GM18951 (cell line): ENCODE measurements around the gene RANBP1.

ENCODE experiments used
- POLR2A ChIP-seq: IDR thresholded peaks from 4 replicates; pipeline ENCODE4 v1.6.1; 2011; ENCODE audit warnings: mild to moderate bottlenecking; ENCODE audit not compliant: insufficient read length, insufficient read depth; ENCODE audit errors: extremely low read depth
- in situ Hi-C: fragments of 300-500 bp; cut with MboI; formaldehyde crosslinking; loops from one replicate; pipeline ENCODE4 v1.12.0; 2022; ENCODE audit warnings: low sequenced_read_pairs, mixed read lengths, inconsistent platforms; ENCODE audit not compliant: unreplicated experiment

RANBP1 gene

DNA sequence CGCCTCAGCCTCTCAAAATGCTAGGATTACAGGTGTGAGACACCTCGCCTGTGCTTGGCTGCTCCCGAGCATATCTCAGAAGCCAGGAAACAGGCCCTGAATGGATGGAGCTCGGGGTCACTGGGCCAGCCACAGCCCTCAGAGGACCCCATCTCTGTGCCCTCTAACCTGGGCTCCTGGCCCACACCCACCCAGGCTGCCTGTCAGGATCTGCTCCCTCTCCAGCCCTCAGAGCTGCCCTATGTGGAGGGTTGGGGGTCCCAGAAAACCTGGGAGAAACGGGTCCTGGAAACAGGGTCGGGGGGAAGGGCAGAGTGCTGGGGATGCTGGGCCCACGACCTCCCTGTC lies 40.1 kb downstream of the RANBP1 start:
- in situ Hi-C loops = loop anchor here (10.0 kb wide), 1 partner anchor 139 kb away; no protein-coding TSS in a partner anchor
- no peak for TF ChIP-seq POLR2A

DNA sequence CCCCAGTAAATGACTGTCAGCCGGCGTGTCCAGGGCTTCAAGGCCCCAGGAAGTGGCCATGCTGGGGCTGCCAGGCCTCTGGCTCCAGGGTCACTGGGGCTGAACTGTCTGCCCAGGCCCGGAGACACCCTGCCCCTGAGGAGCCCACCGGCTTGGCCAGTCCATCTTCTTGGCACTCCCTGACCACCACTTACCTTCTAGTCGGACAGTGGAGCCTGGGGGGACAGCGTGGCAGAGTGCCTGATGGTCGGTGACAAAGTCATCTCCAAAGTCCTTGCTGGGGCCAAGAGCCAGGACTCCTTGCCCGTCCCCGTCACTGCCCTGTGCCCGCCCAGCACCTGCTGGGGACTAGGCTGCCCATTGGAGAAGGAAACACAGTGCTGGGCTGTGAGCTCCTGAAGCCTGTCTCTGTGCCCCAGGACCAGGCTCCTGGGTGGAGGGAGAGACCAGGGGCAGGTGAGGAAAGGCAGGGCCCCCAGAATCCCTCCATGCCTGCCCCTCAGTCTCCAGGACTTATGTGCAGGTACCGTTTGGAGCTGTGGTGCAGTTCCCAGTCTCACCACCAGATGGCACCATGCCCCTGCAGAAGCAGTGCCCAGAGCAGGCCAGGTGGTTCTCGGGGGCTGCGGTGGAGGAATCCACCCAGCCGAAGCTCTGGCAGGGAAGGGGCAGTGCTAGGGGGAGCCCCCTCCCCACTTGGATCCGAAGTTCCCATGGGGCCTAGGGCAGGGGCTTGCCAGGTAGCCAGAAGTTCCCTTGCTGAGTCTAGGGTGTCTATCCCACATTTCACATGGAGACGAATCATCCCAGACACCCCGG lies 40.9 kb downstream of the RANBP1 start:
- in situ Hi-C loops = loop anchor here (10.0 kb wide), 1 partner anchor 138 kb away; no protein-coding TSS in a partner anchor

GRCh38 chr22:20157430-20158183 lies 41.7 kb downstream of the RANBP1 start:
- TF ChIP-seq POLR2A = no peak
- in situ Hi-C loops = loop anchor here (10.0 kb wide), 1 partner anchor 137 kb away; no protein-coding TSS in a partner anchor

More for the DNA sequence above, 40.9 kb downstream of the RANBP1 start:
- no peak for TF ChIP-seq POLR2A

DNA sequence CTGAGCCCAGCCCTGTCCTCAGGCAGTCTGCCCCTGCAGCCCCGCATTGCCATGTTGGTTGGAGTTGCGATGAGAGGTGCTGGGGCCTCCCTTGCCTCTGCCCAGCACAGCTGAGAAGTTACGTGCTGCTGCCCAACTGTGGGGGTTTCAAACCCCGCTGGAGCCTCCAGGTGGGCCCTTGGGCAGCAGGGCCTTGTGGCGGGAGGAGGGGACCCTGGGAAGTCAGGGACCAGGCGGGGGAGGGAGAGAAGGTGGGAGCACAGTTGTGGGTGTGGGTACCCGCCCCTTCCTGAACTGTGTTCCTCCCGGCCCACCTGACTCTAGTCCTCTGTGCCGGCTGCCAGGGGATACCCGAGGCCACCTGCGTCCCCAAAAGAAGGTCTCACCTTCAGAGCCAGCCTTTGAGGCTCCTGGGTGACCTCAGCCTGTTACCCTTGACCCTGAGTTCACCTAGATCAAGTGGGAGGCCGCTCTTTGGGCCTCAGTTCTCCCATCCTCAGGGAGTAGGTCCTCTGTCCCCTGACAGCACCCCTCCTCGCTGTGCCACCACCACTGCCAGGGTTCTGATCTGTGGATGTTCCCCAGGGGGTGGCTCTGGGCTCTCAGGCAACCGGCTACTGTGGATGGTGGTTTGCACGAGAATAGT lies 42.6 kb downstream of the RANBP1 start:
- no peak for TF ChIP-seq POLR2A
- in situ Hi-C loops = loop anchor here (10.0 kb wide), 1 partner anchor 136 kb away; no protein-coding TSS in a partner anchor

DNA sequence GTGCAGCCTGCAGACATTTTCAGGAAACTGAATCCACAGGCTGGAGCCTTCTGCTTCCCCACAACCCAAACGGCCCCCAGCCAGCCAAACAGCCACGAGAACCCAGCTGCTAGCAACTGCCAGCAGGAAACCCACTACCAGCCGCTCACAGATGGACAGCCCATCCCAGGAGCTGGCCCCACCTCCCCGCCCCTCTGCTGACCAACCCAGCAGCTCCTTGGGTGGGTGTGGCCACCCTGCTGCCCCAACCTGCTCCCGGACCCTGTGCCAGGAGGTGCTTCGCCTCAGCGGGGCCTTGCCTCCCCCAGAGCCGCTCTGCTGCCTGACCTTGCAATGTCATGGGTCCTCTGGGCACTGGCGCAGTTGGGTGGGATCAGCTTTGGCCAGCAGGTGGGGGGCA lies 43.2 kb downstream of the RANBP1 start:
- in situ Hi-C loops = loop anchor here (10.0 kb wide), 1 partner anchor 136 kb away; no protein-coding TSS in a partner anchor
- no peak for TF ChIP-seq POLR2A

GRCh38 chr22:20159531-20159930 lies 43.6 kb downstream of the RANBP1 start:
- in situ Hi-C loops = loop anchor here (10.0 kb wide), 1 partner anchor 135 kb away; no protein-coding TSS in a partner anchor

DNA sequence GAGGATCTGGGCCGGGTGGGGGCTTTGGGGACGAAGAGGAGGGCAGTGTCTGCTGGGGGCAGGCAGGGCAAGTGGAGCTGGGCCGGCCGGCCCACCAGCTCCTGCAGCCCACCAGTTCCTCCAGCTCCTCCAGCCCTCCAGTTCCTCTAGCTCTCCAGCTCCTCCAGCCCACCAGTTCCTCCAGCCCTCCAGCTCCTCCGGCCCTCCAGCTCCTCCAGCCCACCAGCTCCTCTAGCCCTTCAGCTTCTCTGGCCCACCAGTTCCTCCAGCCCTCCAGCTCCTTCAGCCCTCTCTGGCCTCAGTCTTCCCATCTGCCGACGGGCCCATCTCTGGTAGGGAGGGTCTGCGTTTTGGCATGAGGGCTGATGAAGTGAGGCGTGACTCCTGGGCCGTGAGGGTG lies 44.1 kb downstream of the RANBP1 start:
- in situ Hi-C loops = no loop called here
- no peak for TF ChIP-seq POLR2A

DNA sequence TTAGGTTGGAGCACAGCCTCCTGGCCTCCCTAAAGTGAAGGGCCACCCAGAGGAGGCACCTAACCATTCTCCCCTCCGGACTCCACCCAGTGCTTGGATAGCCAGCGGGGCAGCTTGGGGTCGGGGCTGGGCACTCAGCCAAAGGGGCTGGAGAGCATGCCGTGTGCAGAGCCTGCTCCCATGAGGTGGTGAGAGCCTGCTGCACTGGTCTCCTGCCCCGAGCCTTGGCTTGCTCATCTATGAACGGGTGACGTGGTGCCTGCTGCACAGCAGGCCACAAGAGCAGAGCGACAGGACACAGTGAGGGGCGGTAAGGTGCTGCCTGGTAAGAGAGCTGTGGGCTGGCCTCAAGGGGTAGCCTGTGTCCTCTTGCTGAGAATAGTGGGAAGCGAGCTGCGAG lies 49.0 kb downstream of the RANBP1 start:
- TF ChIP-seq POLR2A = no peak
- in situ Hi-C loops = no loop called here

DNA sequence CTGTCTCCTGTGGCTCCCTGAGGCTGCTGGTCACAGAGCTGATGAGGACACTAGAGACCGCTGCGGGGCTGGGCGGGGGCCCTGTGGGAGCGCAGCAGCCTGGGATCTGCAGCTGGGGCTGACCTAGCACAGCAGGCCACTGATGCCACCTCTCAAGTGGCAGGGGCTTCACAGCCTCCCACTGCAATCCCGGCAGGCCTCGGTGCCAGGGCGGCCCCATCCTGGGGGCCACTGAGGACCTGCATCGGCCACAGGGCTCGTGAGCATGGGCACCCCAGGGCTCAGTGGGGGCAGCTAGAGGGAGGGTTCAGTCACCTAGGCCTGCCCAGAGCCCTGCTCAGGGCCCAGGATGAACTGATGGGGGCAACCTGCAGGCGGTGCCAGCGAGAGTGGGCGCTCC lies 49.5 kb downstream of the RANBP1 start:
- TF ChIP-seq POLR2A = no peak
- in situ Hi-C loops = no loop called here

DNA sequence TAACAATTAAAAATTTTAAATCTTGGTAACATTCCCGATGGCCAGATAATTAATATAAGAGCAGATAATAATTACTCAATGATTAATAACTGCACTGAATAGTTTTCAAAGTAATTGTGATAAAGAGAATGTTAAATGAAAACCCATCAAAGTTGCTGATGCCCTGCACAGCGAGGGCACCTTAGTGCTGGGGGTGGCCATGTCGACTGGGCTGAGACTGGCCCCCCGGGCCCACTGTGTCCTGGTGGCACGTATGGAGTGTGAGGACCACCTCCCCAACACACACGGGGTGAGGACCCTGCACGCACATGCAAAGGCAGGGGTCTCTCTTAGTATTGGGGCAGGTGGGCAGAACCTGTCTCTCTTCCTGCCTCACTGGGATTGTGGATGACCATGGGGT lies 50.0 kb downstream of the RANBP1 start:
- no peak for TF ChIP-seq POLR2A
- in situ Hi-C loops = no loop called here

- TF ChIP-seq POLR2A = no peak
- in situ Hi-C loops = no loop called here
These were observed 50.8 kb downstream of the RANBP1 start for GRCh38 chr22:20166703-20167102.

- in situ Hi-C loops = no loop called here
- TF ChIP-seq POLR2A = no peak
These were observed 51.9 kb downstream of the RANBP1 start for GRCh38 chr22:20167643-20168322.

DNA sequence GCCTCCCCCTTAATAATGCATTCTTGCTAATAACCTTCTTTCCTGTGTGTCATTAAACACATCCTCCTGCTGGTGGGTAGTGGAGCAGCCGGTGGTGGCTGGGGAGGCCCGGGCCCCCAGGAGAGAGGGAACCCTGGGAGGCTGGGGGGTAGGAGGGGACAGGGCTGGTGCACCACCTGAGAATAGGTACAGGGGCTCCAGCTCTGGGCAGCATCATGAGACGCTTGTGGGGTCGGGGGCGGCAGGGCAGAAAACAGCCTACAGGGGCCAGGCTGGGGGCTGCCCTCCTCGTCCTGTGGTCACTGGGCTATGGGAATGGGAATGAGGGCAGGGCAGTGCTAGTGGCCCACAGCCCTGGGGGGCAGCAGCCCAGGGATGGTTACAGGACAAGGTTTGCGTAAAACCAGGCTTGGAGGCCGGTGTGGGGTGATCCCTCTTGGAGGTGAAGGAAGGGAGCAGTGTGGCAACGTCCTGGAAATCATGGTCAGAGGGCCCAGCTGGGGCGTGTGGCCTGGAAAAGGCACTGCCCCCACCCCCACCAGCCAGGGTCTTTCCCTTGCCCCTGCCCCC lies 53.4 kb downstream of the RANBP1 start:
- in situ Hi-C loops = no loop called here
- no peak for TF ChIP-seq POLR2A

DNA sequence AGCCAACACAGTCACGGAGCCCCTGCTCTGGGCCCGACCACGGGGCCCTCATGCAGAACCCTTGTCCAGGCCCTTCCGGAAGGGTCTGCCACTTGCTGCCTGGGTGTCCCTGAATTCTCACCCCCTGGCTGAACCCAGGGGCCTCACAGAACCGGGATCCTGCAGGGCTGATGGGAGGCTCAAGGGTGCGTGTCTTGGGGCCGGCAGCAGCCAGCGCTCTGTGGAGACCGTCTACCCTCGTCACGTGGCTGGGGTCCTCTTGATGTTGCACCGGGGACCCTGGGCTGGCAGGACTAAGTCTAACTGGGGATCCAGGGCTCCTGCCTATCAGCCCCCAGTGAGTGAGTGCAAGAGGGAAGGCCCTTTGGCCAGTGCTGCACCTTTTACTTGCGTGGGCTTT lies 54.3 kb downstream of the RANBP1 start:
- no peak for TF ChIP-seq POLR2A
- in situ Hi-C loops = no loop called here
